ENCODE measurements around the gene KRTAP12-1.

KRTAP12-1 gene

GRCh38 chr21:44709426-44710293 is 27.7 kb upstream of the KRTAP12-1 start:
- Histone ChIP-seq H3K9me3 (ENCODE audit: control insufficient read depth, low read length) (no peaks in the 10 kb centered on the region), H3K27me3 (ENCODE audit: control insufficient read depth, insufficient read depth, low read length) (peaks cover 84% of the 10 kb centered on the region), H3K4me3 (ENCODE audit: low read length) (no peak overlapping the region), H3K36me3 (ENCODE audit: control insufficient read depth, insufficient read depth, low read length) (no peaks in the 10 kb centered on the region), H3K9ac (ENCODE audit: low read length) (no peak overlapping the region), H3K4me1 (ENCODE audit: control insufficient read depth, insufficient read depth, low read length) (no peaks in the 10 kb centered on the region)

GRCh38 chr21:44708866-44709425 is 27.0 kb upstream of the KRTAP12-1 start:
- H3K27me3 ChIP-seq (ENCODE audit: control insufficient read depth, insufficient read depth, low read length) = peaks cover 85% of the 10 kb centered on the region
- H3K4me3 ChIP-seq (ENCODE audit: low read length) = no peak overlapping the region
- no peaks in the 10 kb centered on the region for H3K4me1 ChIP-seq (ENCODE audit: control insufficient read depth, insufficient read depth, low read length)
- H3K9ac ChIP-seq (ENCODE audit: low read length) = no peak overlapping the region
- no peaks in the 10 kb centered on the region for H3K36me3 ChIP-seq (ENCODE audit: control insufficient read depth, insufficient read depth, low read length)
- H3K9me3 ChIP-seq (ENCODE audit: control insufficient read depth, low read length) = no peaks in the 10 kb centered on the region

DNA sequence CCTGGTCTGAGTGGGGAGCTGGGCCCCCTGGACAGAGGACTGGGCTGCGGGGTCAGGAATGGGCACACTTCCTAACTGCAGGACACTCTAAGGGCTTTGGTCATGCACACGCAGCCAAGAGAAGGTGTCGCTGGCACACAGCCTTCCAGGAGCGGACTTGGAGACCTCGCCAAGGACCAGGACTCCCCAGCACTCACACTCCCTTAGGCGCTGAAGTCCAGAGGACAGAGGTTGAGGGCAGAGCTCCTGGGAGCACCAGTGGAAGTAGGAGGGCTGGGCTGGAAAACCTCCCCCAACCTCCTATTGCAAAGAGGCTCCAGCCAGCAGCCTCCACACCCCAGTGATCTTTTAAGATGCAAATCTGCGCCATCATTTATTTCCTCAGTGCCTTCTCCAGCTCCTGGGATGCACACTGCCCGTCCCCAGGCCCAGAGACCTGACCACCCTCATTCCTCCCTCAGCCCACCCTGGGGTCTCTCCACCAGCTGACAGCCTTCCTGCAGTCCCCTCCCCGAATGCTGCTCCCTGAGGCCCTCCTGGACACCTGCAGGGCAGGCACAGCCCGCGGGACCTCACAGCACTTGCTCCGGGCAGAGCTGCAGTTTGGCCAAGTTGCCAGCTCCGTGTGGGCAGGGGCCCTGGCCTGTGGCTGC is 26.4 kb upstream of the KRTAP12-1 start:
- no peak overlapping the region for H3K9ac ChIP-seq (ENCODE audit: low read length)
- no peak overlapping the region for H3K4me3 ChIP-seq (ENCODE audit: low read length)
- H3K4me1 ChIP-seq (ENCODE audit: control insufficient read depth, insufficient read depth, low read length) = no peaks in the 10 kb centered on the region
- peaks cover 85% of the 10 kb centered on the region for H3K27me3 ChIP-seq (ENCODE audit: control insufficient read depth, insufficient read depth, low read length)
- no peaks in the 10 kb centered on the region for H3K36me3 ChIP-seq (ENCODE audit: control insufficient read depth, insufficient read depth, low read length)
- no peaks in the 10 kb centered on the region for H3K9me3 ChIP-seq (ENCODE audit: control insufficient read depth, low read length)

GRCh38 chr21:44706706-44707581 is 25.0 kb upstream of the KRTAP12-1 start:
- no peaks in the 10 kb centered on the region for H3K4me1 ChIP-seq (ENCODE audit: control insufficient read depth, insufficient read depth, low read length)
- peaks cover 82% of the 10 kb centered on the region for H3K27me3 ChIP-seq (ENCODE audit: control insufficient read depth, insufficient read depth, low read length)
- no peaks in the 10 kb centered on the region for H3K36me3 ChIP-seq (ENCODE audit: control insufficient read depth, insufficient read depth, low read length)
- H3K9ac ChIP-seq (ENCODE audit: low read length) = no peak overlapping the region
- H3K4me3 ChIP-seq (ENCODE audit: low read length) = no peak overlapping the region
- no peaks in the 10 kb centered on the region for H3K9me3 ChIP-seq (ENCODE audit: control insufficient read depth, low read length)

GRCh38 chr21:44706026-44706705 is 24.2 kb upstream of the KRTAP12-1 start:
- H3K36me3 ChIP-seq (ENCODE audit: control insufficient read depth, insufficient read depth, low read length) = no peaks in the 10 kb centered on the region
- no peak overlapping the region for H3K4me3 ChIP-seq (ENCODE audit: low read length)
- H3K4me1 ChIP-seq (ENCODE audit: control insufficient read depth, insufficient read depth, low read length) = no peaks in the 10 kb centered on the region
- no peak overlapping the region for H3K9ac ChIP-seq (ENCODE audit: low read length)
- no peaks in the 10 kb centered on the region for H3K9me3 ChIP-seq (ENCODE audit: control insufficient read depth, low read length)
- H3K27me3 ChIP-seq (ENCODE audit: control insufficient read depth, insufficient read depth, low read length) = peaks cover 77% of the 10 kb centered on the region

GRCh38 chr21:44704636-44705001 is 22.7 kb upstream of the KRTAP12-1 start:
- no peak overlapping the region for H3K9ac ChIP-seq (ENCODE audit: low read length)
- H3K9me3 ChIP-seq (ENCODE audit: control insufficient read depth, low read length) = no peaks in the 10 kb centered on the region
- no peaks in the 10 kb centered on the region for H3K4me1 ChIP-seq (ENCODE audit: control insufficient read depth, insufficient read depth, low read length)
- peaks cover 78% of the 10 kb centered on the region for H3K27me3 ChIP-seq (ENCODE audit: control insufficient read depth, insufficient read depth, low read length)
- no peak overlapping the region for H3K4me3 ChIP-seq (ENCODE audit: low read length)
- H3K36me3 ChIP-seq (ENCODE audit: control insufficient read depth, insufficient read depth, low read length) = no peaks in the 10 kb centered on the region

GRCh38 chr21:44703731-44704635 is 22.0 kb upstream of the KRTAP12-1 start:
- peaks cover 72% of the 10 kb centered on the region for H3K27me3 ChIP-seq (ENCODE audit: control insufficient read depth, insufficient read depth, low read length)
- H3K36me3 ChIP-seq (ENCODE audit: control insufficient read depth, insufficient read depth, low read length) = no peaks in the 10 kb centered on the region
- H3K9me3 ChIP-seq (ENCODE audit: control insufficient read depth, low read length) = no peaks in the 10 kb centered on the region
- H3K4me3 ChIP-seq (ENCODE audit: low read length) = no peak overlapping the region
- H3K9ac ChIP-seq (ENCODE audit: low read length) = no peak overlapping the region
- H3K4me1 ChIP-seq (ENCODE audit: control insufficient read depth, insufficient read depth, low read length) = no peaks in the 10 kb centered on the region

GRCh38 chr21:44702973-44703730 is 21.2 kb upstream of the KRTAP12-1 start:
- no peaks in the 10 kb centered on the region for H3K9me3 ChIP-seq (ENCODE audit: control insufficient read depth, low read length)
- H3K4me1 ChIP-seq (ENCODE audit: control insufficient read depth, insufficient read depth, low read length) = no peaks in the 10 kb centered on the region
- no peaks in the 10 kb centered on the region for H3K36me3 ChIP-seq (ENCODE audit: control insufficient read depth, insufficient read depth, low read length)
- peaks cover 68% of the 10 kb centered on the region for H3K27me3 ChIP-seq (ENCODE audit: control insufficient read depth, insufficient read depth, low read length)
- no peak overlapping the region for H3K9ac ChIP-seq (ENCODE audit: low read length)
- no peak overlapping the region for H3K4me3 ChIP-seq (ENCODE audit: low read length)

- Histone ChIP-seq H3K4me3 (ENCODE audit: low read length) (no peak overlapping the region), H3K4me1 (ENCODE audit: control insufficient read depth, insufficient read depth, low read length) (no peaks in the 10 kb centered on the region), H3K36me3 (ENCODE audit: control insufficient read depth, insufficient read depth, low read length) (no peaks in the 10 kb centered on the region), H3K9me3 (ENCODE audit: control insufficient read depth, low read length) (no peaks in the 10 kb centered on the region), H3K27me3 (ENCODE audit: control insufficient read depth, insufficient read depth, low read length) (peaks cover 68% of the 10 kb centered on the region), H3K9ac (ENCODE audit: low read length) (no peak overlapping the region)
Measured at GRCh38 chr21:44702111-44702972, 20.4 kb upstream of the KRTAP12-1 start.

DNA sequence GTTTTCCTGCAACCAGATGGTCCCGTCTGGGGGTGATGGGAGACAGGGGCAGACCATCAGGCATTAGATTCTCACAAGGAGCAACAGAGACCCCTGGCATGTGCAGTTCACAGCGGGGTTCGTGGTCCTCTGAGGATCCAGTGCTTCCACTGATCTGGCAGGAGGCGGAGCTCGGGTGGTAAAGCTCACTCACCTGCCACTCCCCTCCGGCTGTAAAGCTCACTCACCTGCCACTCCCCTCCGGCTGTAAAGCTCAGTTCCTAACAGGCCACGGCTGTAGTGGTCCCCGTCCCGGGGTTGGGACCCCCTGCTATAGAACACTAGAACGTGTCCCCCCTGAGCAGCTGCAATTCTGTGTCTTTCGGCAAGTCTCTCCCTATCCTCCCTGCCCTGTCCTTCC is 19.6 kb upstream of the KRTAP12-1 start:
- H3K36me3 ChIP-seq (ENCODE audit: control insufficient read depth, insufficient read depth, low read length) = no peaks in the 10 kb centered on the region
- peaks cover 65% of the 10 kb centered on the region for H3K27me3 ChIP-seq (ENCODE audit: control insufficient read depth, insufficient read depth, low read length)
- no peaks in the 10 kb centered on the region for H3K9me3 ChIP-seq (ENCODE audit: control insufficient read depth, low read length)
- no peak overlapping the region for H3K9ac ChIP-seq (ENCODE audit: low read length)
- no peak overlapping the region for H3K4me3 ChIP-seq (ENCODE audit: low read length)
- no peaks in the 10 kb centered on the region for H3K4me1 ChIP-seq (ENCODE audit: control insufficient read depth, insufficient read depth, low read length)
